ENCODE data around the gene KCNG1.

The KCNG1 gene

GRCh38 chr20:51012357-51012756 is 10.6 kb downstream of the KCNG1 start:
- DNase-seq (ENCODE audit: low read depth), result no peak

- DNase-seq (ENCODE audit: low read depth), result no peak
Measured at GRCh38 chr20:51011479-51011878, 11.4 kb downstream of the KCNG1 start.

- DNase-seq (ENCODE audit: low read depth), result no peak
Measured at GRCh38 chr20:51010932-51011331, 12.0 kb downstream of the KCNG1 start.

DNA sequence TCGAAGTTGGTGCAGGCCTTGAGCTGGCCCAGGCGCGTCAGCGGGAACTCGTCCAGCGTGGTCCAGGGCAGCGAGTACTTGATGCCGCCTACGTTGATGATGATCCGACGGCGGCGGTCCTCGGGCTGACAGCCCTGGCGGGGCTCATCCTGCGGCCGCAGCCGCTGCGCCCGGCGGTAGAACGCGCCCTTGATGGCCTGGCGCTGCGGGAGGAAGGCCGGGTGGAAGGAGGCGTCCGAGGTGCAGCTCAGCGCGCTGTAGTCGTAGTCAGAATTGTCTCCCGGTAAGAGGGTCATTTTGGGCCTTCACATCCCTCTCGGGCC is 12.9 kb downstream of the KCNG1 start:
- no peak for DNase-seq (ENCODE audit: low read depth)

DNA sequence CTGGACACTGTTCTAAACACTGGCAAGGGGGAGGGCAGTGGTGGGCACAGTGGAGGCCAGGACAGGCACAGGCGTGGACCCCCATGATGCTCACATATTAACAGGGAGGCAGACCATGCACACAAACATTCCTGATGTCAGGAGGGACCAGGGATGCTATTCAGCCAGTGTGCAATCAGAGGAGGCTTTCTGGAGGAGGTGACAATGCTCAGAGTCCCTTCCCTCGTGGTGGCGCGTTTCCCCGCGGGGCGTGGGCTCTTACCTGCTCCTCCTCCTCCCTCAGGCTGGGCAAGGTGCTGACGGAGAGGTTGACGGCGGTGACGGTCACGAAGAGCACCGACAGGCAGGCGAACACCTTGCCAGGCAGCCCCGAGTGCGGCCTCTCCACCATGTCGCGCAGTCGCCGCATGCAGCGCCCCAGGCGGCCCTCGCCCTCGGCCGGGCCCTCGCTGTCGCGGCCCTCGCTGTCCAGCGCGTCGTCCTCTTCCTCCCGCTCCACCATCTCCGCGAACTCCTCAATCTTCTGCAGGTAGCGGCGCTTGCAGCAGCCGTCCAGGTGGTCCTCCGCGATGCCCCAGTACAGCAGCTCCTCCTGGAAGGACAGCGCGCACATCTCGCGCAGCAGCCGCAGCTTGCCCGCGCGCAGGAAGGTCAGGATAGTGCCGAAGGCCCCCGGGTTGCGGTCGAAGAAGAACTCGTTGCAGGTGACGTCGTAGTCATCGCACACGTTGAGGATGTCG is 13.4 kb downstream of the KCNG1 start:
- DNase-seq (ENCODE audit: low read depth), result no peak

DNA sequence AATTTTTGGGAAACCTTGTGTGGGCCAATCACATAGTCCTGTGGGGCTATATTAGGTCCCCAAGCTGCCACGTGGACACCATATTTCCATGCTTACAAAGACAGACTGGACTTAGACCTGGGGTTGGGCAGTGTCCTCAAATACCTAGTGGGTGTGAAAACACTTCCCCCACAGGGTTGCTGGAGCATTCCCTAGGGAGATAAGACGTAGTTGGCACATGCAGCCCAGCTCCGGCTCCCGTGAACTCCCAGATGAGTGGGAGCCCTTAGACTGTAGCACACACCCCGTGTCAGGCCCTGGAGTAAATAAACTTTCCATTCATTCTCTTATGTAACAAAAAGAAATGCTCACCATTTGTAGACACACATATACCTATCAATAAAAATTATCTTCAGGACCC is 14.2 kb downstream of the KCNG1 start:
- no peak for DNase-seq (ENCODE audit: low read depth)

DNA sequence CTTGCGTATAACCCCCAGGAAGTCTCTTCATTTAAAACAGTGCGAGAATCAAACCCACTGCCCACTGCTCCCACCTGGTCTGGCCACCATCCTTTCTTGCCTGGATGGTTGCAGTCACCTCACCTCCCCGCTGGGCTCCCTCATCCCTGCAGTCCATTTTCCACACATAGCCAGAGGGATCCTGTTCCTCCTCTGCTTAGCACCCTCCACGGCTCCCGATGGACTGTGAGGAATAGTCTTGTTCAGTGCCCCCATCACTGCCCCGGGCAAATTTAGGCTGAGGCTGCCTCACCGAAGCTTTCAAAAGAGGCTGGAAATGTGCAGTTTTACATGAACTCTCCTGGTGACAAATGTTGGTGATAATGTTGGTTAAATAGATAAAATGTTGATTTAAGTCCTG is 17.7 kb downstream of the KCNG1 start:
- DNase-seq (ENCODE audit: low read depth), result no peak

DNA sequence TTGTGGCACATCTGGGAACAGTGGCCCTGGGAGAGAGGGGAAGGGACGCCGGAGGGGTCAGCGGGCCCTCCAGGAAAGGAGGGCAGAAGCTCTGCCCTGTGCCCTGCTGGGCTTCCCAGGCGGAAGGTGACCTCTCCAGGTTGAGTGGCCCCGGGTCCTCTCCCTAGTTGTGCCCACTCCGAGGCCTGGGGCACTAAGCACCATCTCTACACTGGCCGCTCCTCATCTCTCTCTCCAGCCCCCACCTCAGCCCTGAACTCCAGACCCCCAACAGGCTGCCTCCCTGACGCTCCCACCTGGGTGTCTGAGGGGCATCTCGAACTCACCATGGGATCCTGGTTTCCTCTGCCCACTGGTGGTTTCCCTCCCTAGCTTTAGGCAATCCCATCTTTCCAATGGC is 18.1 kb downstream of the KCNG1 start:
- no peak for DNase-seq (ENCODE audit: low read depth)

GRCh38 chr20:51004305-51004727 is 18.6 kb downstream of the KCNG1 start:
- no peak for DNase-seq (ENCODE audit: low read depth)

DNA sequence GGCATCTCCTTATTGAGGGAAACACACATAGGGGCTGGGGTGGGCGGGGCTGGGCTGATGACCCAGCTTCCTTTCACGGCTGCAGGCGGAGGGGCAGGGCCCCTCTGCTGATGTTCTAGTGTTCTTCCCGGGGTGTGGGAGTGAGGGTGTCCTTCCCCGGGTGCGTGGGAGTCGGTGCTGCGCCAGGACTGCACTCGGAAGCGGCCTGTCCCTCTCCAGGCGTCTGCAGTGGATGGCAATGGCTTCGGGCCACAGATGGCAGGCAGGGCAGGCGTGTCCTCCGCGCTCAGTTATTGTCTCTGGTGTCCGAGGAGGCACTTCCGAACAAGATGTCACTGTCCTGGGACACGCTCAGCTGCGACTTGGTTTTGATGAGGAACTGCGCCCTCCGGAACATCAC is 19.2 kb downstream of the KCNG1 start:
- DNase-seq (ENCODE audit: low read depth), result no peak

- no peak for DNase-seq (ENCODE audit: low read depth)
Measured at GRCh38 chr20:51002633-51003032, 20.3 kb downstream of the KCNG1 start.

- no peak for DNase-seq (ENCODE audit: low read depth)
Measured at GRCh38 chr20:51001430-51002265, 21.3 kb downstream of the KCNG1 start.

GRCh38 chr20:50999355-50999754 is 23.6 kb downstream of the KCNG1 start:
- DNase-seq (ENCODE audit: low read depth), result no peak

GRCh38 chr20:50996901-50997865 is 25.7 kb downstream of the KCNG1 start:
- no peak for DNase-seq (ENCODE audit: low read depth)

- no peak for DNase-seq (ENCODE audit: low read depth)
Measured at GRCh38 chr20:50995506-50995905, 27.4 kb downstream of the KCNG1 start.

- DNase-seq (ENCODE audit: low read depth), result no peak
Measured at GRCh38 chr20:50993876-50994275, 29.0 kb downstream of the KCNG1 start.

DNA sequence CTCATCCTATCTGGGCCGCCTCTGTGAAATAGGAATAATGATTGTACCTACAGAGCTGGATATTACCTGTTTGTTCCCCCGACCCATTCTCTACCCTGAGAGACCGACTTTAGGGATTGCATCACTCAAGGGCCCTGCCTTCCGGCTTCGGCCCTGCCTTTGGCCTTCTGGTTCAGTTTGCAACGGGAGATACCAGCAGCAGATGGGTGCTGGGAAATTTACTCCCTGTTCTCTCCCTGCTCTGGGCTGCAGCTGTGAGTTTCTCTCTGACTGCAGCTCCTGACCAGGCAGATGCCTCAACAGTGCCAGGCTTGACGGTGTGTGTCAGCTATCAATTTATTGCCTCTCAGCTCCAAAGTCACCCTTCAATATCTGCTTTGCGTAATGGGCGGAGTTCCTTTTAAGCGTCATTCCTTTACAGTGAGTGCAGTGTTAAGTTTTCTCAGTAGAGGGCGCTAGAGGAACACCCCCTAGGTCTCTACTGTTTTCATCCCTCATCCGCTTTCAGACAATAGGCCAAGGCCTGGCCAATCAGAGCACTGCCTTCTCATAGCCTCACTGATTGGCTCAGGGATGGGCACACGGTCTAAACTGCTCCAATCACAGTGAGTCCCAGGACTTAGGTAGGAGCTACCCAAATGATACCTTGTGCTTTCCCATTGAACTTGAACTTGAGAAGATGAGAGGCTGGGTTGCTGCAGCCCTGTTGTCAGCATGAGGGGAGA is 30.0 kb downstream of the KCNG1 start:
- no peak for DNase-seq (ENCODE audit: low read depth)

GRCh38 chr20:50992336-50992732 is 30.6 kb downstream of the KCNG1 start:
- DNase-seq (ENCODE audit: low read depth), result no peak

GRCh38 chr20:50991076-50991475 is 31.8 kb downstream of the KCNG1 start:
- no peak for DNase-seq (ENCODE audit: low read depth)

GRCh38 chr20:50987493-50988210 is 35.3 kb downstream of the KCNG1 start:
- no peak for DNase-seq (ENCODE audit: low read depth)

DNA sequence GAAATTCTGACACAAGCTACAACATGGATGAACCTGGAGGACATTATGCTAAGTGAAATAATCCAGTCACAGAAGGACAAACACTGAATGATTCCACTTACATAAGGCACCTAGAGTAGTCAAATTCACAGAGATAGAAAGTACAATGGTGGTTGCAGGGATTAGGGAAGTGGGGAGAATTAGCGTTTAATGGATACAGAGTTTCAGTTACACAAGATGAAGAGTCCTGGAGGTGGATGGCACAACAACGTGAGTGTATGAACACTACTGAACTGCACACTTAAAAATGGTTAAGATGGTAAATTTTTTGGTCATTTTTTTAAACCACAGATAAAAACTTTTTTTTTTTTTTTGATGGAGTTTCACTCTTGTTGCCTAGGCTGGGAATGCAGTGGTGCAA is 39.6 kb downstream of the KCNG1 start:
- no peak for DNase-seq (ENCODE audit: low read depth)

Data from stimulated activated CD8-positive, alpha-beta memory T cell treated with anti-CD3 and anti-CD28 coated beads, Interleukin-15, amount 100 ng/mL, for 24 hours (primary cell).